ENCODE data around the gene SYNE1.
"Not testable (repeated sequence)": the region's sequence is repeated elsewhere in the genome, so short reads cannot be mapped to it uniquely, and the experiment has no call there.

The SYNE1 gene

DNA sequence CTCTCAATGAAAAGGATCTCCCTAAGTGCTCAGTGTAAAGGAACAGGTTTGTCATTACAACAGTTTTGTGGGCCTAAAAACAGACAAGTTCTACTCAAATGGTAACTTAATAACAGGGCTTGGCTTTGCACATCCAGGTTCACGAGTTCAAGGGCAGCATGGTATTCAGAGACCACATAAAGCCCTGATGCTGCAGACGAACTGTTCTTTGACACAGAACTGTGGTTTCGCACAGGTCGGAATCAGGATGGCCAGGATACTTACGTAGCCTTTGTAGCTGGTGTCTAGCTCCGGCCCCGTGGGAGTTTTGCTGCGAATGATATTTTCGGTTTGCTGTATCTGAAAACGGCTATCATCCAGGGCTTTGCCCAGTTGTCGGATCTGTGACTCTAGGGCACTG, 493.8 kb downstream of the SYNE1 start:
- no peak for DNase-seq (ENCODE audit: low read depth in 2 of 2)

DNA sequence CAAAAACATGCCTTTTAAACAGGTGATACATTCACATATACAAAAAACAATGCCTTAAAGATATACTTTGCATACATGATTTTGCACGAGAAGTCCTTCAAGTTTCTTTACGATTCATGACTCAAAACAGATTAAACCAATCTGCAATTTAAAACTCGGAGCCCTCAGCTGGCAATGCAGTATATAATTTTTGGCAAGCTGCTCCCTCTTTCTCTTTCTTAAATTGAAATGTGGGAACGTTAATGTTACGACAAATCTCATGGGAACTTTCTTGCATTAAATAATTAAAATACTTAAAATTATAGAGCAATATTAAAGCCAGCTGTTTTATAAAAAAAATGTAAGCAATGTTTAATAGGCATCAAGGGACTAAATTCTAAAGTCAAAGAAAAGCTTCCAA, 495.1 kb downstream of the SYNE1 start:
- no peak for DNase-seq (ENCODE audit: low read depth in 2 of 2)

DNA sequence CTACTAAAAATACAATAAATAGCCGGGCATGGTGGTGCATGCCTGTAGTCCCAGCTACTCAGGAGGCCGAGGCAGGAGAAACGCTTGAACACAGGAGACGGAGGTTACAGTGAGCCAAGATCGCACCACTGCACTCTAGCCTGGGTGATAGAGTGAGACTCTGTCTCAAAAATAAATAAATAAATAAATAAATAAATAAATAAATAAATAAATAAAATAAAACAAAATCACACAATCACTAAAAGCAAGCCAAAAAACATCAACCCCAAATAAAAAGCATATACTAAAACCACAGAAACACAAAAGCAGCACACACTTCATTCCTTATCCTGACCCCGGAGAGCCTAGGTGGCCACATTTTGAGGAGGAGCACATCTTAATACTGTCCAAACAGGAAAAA, 498.8 kb downstream of the SYNE1 start:
- not testable (repeated sequence) for DNase-seq (ENCODE audit: low read depth in 2 of 2)

DNA sequence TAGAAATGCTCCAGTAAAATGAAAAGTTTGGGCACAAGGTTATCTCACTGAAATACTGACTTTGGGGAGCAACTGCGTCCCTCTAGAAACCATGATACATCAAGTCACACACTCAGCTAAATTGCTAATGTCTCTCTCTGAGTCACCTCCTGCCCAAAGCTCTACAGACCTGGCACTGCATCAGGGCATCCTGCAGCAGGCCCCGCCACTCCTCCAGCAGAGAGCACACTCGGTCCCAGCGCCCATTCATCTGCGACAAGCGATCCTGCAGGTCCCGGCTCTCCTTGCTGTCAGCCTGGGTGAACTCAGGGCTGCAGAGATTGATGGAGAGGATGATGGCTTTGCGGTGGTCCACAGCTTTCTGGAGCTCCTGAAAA, 500.7 kb downstream of the SYNE1 start:
- DNase-seq (ENCODE audit: low read depth in 2 of 2): no peak

DNA sequence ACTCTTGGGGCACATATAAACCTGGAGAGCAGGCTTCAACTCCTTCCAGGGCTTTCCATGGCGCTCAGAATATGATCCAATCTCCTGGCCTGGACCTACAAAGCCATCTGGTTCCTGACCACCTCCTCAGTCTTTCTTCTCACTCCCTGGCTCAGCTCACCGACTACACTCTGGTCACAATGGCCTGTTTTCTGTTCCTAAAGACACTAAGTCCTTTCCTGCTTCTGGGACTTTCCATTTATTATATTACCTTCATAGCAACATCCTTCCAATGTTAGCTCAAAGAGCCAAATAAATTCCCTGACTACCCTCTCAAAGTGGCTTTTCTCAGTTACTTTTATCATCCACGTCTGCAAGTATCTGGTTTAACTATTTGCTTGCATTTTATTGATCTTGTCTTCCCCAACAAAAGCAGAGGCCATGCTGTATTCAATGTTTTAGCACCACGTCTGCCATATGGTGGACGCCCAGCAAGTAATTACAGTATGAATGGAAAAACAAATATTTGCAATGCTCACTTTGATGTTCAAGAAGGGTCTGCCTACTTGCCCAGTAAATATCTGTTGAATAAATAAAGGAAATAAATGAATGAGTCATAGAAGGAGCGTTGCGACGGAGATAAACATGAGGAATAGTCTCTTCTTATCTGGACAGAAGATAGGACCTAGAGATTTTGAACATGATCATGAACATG, 501.3 kb downstream of the SYNE1 start:
- no peak for DNase-seq (ENCODE audit: low read depth in 2 of 2)

DNA sequence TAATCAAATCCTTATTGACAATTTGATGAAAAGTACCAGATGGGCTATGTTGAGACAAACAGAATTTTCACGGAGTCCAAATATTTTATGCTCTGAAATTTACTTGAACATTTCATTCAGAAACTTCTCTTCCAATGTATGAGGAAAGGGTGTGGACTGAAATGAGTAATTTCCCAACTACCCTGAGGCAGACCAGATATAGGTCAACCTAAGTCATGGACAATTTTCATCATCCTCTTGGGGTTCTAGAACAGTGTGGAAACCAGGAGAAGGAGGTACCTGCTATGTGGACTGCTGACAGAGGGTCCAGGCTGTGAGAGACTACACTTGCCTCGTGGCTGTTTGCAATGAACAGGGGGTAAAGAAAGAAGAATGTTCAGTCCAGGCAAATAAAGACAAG, 506.7 kb downstream of the SYNE1 start:
- no peak for DNase-seq (ENCODE audit: low read depth in 2 of 2)

DNA sequence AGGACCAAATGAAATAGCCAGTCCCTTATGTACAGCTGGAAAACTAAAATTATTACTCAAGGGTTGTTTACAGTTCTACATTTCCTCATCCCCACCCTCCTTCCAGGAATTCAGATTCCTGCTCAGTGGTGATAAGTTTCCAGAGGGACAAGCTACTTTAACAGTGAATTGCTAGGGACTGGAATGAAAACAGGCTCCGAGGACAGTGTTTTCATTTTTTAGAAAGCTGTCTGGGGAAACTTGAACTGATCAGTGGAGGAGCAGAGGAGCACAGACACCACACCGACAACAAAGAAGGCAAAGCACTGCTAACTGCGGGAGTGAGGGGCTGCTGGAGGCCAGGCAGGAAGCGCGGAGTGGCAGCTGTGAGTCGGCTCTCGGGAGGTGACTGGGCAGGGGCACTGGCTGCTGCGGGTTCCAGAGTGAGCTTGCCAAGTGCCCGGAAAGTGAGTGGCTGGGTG, 507.4 kb downstream of the SYNE1 start:
- no peak for DNase-seq (ENCODE audit: low read depth in 2 of 2)

DNA sequence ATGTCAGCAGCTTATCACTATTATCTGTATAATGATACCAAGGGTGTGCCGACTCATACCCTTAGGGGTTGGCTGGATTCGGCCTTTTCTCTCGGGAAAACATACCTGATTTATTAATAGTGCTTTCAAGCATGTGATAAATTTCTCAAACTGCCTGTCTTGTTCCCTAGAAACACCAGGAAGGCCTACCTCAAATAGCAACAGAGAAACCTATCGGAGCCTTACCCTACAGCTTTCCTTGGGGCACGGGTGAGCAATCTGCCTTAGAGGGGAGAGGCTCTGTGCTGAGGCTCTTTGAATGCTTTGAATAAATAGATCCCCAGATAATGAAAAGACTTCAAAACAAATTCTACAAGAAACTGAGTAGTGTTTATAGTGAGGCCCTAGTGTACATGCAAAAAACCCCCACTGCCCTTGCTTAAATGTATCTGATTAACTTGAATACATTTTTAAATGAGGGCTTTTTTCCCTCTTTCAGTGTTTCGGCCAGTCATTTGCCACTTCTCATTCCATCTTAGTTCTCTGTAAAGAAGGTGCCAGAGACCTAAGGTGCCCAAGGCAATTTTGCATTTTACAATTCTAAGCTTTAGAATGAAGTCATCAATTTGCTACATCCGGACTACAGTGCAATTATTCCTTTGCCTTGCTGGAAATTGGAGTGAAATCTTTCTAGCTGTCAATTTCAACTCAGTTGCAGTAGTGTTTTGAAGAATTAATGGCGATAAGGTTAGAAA, 509.6 kb downstream of the SYNE1 start:
- DNase-seq (ENCODE audit: low read depth in 2 of 2): no peak

DNA sequence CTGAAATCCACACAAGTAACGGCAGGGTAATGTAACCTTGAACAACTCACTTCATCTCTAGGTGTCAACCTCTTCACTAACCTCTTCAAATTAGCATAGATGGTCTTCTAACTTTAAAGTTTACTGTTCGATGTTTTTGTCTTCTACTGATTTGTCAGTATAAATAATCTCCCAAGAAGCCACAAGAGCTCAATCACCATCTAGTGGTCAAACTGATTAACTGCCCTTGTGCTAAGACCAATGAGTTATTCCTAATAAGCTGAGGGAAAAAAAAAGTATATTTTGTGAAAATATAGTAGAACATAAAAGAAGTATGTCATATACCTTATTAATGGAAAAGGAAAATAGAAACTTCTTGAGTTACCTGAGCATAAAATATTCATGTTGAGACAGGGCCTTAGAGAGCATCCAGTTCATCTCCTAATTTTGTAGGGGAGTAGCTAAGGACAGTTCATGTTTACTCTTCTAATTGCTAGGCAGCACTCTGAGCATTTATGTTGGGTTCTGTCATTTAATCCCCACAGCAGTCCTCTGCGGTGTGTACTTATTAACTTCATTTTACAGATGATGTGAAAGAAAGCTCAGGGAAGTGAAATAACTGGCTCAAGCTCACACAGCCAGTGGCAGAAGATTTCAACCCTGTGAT, 512.6 kb downstream of the SYNE1 start:
- DNase-seq (ENCODE audit: low read depth in 2 of 2): no peak

DNA sequence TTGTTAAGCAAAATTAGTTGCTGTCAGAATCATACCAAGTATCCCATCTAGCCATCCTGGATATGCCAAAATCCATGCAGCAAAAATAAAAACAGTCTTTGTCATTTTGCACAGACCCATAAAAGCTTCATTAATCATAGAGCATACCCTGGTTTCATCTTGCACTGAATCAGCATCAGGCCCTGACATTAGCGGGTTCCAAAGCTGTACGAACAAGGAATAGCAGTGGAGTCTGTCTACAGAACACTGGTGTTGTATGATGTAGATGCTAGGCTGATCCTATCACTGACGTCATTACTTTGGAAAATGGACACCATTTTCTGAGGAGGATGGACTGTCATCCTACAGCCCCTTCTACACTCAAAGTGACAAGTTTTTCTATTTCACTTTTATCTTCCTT, 514.1 kb downstream of the SYNE1 start:
- DNase-seq (ENCODE audit: low read depth in 2 of 2): no peak

DNA sequence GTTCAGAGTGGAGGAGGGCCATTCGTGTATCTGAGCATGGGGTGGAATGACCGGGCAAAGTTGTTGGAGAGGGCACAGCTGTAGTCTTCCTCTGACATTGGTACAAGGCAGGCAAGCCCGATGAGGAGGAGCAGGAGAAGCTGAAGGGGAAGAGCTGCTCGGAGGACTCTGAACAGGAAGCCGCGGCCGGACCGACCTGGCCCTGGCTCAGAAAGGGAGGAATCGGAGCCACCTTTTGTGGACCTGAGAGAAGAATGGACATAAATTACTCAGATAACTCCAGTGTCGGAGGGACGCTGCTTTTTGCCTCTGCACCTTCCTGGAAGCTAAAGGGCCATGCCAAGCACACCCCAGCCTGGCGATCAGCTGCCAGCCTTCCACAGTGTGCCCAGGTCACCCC, 514.7 kb downstream of the SYNE1 start:
- no peak for DNase-seq (ENCODE audit: low read depth in 2 of 2)

DNA sequence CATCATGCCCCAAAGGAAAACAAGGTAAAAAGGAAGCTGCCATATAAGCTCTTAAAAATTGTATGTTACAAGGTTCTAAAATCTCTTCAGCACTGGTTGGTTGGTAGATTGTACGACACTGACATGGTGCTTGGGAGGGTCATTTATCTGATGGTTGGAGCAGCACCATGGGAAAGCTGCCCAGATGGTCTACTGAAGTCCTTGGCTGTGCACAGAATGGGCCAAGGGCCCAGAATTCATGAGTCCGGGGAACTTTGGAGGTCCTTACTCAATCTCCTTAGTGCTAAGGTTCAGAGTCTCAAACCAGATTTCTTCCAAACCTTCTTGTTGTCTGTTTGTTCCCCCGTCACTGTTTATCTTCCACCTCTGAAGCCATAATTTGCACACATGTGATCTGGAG, 515.3 kb downstream of the SYNE1 start:
- DNase-seq (ENCODE audit: low read depth in 2 of 2): no peak

DNA sequence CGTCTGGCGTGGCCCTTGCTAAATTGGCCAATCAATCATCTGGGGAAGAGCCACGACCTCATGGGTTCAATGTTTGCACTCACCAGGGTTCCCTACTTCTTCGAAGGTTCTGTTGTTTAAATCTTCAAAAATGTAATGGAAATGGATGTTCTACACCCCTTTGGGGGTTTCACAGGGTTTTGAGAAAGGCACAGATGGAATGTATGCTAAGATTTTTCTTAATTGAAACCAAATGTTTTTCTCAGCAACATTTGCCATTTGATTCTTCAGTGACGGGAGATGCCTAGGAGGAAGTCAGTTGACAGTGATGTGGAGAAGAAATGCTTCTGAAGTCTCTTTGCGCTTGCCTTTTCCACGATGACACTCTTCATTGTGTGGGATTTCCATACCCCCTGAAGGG, 517.3 kb downstream of the SYNE1 start:
- DNase-seq (ENCODE audit: low read depth in 2 of 2): no peak

DNA sequence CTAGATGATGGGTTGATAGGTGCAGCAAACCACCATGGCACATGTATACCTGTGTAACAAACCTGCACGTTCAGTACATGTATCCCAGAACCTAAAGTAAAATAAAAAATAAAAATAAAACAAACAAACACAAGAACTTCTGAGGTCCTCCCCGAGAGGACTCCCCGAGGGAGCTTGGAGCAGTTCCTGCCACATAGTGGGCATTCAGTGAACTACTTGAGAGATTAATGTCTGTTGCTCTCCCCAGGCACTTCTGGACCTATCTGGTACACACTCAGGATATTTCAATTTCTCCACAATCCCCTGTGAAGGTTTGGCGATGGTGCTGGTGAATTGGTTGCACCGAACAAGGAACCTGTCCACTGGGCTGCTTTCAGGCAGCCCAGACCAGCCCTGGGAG, 518.5 kb downstream of the SYNE1 start:
- DNase-seq (ENCODE audit: low read depth in 2 of 2): no peak

DNA sequence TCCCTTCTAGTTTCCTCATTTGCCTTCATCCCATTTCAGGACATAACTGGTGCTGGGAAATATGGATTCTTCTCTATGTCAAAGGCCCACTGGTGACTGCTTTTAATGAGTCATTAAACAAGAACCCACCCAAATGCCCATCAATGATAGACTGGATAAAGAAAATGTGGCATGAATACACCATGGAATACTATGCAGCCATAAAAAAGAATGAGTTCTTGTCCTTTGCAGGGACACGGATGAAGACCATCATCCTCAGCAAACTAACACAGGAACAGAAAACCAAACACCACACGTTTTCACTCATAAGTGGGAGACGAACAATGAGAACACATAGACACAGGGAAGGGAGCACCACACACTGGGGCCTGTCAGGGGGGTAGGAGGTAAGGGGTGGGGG, 518.9 kb downstream of the SYNE1 start:
- DNase-seq (ENCODE audit: low read depth in 2 of 2): no peak

DNA sequence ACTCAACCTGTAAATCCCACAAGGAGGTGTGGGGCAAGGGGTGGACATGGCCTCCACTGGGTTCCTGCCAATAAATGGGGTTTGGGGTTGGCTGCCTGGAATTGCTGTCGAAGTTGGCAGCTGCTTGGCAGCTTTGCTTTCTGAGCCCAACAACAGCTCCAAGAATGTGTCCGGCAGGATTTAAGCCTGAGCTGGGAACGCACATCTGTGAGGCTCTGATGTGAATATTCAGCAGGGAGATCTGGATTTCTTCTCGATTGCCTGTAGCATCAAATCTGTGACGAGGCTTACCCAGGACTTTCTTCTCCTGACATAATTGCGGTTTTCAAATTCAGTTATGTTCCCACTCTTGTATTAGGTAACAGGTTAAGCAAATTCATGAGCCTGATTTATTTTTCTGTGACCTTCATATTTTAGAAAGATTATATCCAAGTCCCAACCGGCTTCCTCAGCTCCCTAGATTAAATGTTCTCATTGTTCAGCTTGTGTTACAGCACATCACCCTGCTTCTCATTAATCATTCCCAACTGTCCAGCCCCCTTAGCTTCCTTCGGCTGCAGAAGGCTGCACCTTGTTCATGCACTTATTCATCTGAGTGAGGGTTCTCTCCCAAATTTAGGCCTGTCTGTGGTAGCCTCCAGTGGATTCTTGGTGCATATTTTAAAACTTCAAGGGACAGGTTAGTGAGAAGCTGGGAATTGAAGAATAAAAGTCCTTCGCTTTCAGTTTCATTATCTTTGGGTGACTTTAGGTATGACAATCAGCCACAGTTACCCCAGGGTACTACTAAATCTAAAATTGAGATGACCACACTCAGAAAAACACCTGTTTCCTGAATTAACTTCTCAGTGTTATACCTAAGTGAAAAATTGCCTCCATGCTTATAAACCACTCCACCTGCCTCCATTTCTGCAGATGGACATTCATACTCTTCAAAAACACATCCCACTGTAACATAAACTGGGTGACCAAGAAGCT, 519.7 kb downstream of the SYNE1 start:
- no peak for DNase-seq (ENCODE audit: low read depth in 2 of 2)

DNA sequence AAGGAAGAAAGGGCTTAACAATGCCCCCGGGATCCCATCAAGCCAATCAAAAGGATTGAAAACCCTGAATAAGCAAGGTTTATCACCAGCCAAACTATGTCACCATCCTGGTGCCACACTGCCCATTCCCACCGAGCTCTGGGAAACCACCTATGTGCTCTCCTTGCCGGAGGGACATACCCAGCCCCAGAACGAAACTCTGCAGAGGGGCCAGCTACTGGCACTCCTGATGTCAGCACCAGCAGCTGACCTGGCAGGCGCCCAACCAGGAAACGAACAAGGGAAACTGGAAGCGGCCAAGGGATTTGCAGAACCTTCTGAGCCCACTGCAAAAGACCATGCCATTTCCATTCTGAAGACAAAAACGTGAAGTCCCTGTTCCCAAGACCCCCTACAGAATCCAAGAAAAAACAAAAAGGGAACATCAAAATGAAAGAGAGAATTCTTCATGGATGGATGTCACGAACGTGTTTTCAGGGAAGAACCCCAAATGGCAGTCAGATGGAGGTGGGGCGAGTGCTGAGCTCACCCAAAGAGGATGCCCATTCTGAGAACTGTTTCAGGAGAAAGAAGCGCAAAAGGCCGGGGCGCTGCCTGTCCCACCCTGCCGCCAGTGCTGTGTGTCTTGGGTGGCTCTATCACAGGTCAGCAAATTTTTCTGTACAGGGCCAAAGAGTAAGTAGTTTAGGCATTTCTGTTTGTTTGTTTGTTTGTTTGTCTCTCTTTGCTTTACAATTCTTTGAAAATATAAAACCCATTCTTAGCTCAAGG, 524.5 kb downstream of the SYNE1 start:
- DNase-seq (ENCODE audit: low read depth in 2 of 2): no peak

DNA sequence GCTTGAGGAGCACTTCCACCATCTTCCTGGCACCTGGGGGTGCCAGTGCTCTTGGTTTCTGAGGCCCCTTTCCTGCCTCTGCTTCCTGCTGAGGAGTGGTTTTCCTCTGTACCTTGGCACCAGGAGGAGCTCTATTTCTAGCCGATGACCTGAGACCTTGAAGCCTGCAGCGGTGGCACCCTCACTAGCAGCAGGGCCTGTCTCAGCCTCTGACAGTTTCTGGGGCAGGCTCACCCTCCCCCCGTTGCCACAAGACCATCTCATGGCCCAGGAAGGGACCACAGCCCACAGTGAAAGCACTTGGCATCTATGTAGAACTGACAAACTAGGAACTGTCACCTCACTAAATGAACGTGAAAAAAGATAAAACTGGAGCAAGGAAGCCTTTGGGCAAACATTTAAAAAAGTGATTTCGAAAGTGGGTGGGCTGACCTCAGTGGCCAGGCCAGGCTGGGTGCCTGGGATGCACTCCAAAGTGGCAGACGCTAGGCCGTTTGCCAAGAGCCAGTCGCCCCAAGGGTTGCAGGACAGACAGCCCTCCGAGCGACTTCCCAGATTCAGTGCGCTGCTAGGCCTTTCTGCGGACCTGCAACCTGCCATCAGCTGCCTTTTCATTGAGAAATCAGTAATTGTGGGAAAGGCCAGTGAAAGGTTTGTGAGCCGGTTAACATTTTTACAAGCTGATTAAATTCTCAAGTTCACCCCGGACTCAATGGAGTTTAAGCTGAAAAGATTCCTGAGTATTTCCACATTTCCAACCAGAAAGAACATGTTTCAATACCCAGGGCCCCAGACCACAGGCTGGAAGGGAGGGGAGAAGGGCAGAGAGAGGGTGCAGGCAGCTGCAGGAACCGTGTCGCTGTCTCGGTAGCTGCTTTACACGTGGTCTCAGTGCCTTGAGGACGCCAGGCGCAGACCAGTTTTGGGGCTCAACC, 526.0 kb downstream of the SYNE1 start:
- DNase-seq (ENCODE audit: low read depth in 2 of 2): no peak

DNA sequence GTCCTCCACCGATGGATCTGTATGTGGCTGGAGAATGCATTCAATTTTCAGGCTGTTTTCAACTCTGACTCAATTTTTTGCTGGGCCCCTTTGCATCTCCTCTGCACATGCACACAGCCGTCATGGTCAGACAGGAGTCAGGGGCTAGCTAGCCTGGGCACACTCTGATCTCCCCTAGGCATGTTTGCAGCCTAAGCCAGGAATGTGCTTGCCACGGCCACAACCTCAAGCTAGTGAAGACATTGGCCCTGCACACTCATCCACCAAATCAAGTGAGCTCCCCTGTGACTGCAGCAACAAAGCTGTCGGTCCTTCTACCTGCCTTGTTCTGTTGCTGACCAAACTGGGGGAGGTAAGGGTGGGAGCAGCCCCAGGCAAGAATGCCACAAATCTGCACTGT, 529.2 kb downstream of the SYNE1 start:
- DNase-seq (ENCODE audit: low read depth in 2 of 2): no peak

DNA sequence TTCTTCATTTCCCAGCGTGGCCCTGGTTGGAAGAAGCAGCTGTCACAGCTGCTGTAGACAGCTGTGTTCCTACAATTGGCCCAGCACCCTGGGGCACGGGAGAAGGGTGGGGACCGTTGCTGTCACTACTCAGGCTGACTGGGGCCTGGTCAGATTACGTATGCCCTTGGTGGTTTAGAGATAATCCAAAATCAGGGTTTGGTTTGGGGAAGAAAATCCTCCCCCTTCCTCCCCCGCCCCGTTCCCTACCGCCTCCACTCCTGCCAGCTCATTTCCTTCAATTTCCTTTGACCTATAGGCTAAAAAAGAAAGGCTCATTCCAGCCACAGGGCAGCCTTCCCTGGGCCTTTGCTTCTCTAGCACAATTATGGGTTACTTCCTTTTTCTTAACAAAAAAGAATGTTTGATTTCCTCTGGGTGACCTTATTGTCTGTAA, 537.0 kb downstream of the SYNE1 start:
- DNase-seq (ENCODE audit: low read depth in 2 of 2): no peak

Measured in activated CD4-positive, alpha-beta T cell treated with anti-CD3 and anti-CD28 coated beads for 24 hours (primary cell).